Gastrocnemius medialis (tissue), 4 donors: ENCODE data around the gene HYAL1. TPM values are rescaled to one million over a fixed set of nuclear protein-coding genes. Genes with fewer than 3 reads are reported as not detected.

Experiments
- ATAC-seq, 2 donors: fragments of 150-250 bp; one replicate each; pipeline ENCODE4 v1.9.1; 2016
- DNase-seq, 2 donors: peaks; one replicate each; pipeline ENCODE4 v3.0.0-alpha.2; 2019
- H3K27ac ChIP-seq, 4 donors: fragments of 200-600 bp; sonication (generic); 1 replicate in 1 of 4; 2 replicates in 3 of 4; pipeline ENCODE4 v1.5.1; 2016 to 2018; ENCODE audit warnings: mild to moderate bottlenecking in 2 of 4, moderate library complexity in 1 of 4
- H3K27me3 ChIP-seq, 3 donors: fragments of 200-600 bp; sonication (generic) in 2 of 3; 1 replicate in 1 of 3; 2 replicates in 2 of 3; pipeline versions ENCODE4 v1.5.1 to v1.6.0; 2016 to 2019; ENCODE audit warnings: mild to moderate bottlenecking in 1 of 3, moderate library complexity in 1 of 3
- H3K36me3 ChIP-seq, 2 donors: fragments of 200-600 bp; sonication (generic) in 1 of 2; one replicate each; pipeline ENCODE4 v1.5.1; 2017 to 2018
- H3K4me1 ChIP-seq, 2 donors: fragments of 200-600 bp; sonication (generic) in 1 of 2; one replicate each; pipeline ENCODE4 v1.5.1; 2016 to 2017; ENCODE audit warnings: mild to moderate bottlenecking in 2 of 2
- H3K4me3 ChIP-seq, 4 donors: fragments of 200-600 bp; sonication (generic) in 3 of 4; 1 replicate in 1 of 4; 2 replicates in 3 of 4; pipeline ENCODE4 v1.5.1; 2016 to 2019; ENCODE audit warnings: mild to moderate bottlenecking in 2 of 4
- H3K9me3 ChIP-seq, 3 donors: fragments of 200-600 bp; sonication (generic) in 2 of 3; 1 replicate in 1 of 3; 2 replicates in 2 of 3; pipeline ENCODE4 v1.5.1; 2016 to 2019
- CTCF ChIP-seq, 5 experiments: fragments of 450-650 bp in 3 of 5; fragments of 200-600 bp in 2 of 5; sonication (generic) in 2 of 5; IDR thresholded peaks in 4 of 5; conservative IDR thresholded peaks in 1 of 5; 1 replicate in 4 of 5; 2 replicates in 1 of 5; pipeline ENCODE4 v1.5.1; 2016 to 2019; ENCODE audit warnings: antibody characterized with exemption in 5 of 5, mild to moderate bottlenecking in 3 of 5, moderate library complexity in 3 of 5
- POLR2A ChIP-seq, 2 donors: fragments of 450-650 bp; IDR thresholded peaks; one replicate each; pipeline ENCODE4 v1.6.1; 2017; ENCODE audit warnings: antibody characterized with exemption in 2 of 2, mild to moderate bottlenecking in 2 of 2, moderate library complexity in 2 of 2
- in situ Hi-C, 4 donors: fragments of 200-750 bp; cut with MboI; loops; one replicate each; pipeline versions ENCODE4 v1.15.0 to v1.8.0; 2017; ENCODE audit warnings: low sequenced_read_pairs in 4 of 4
- intact Hi-C: fragments of 100-400 bp; cut with DNase I; formaldehyde crosslinking; loops from one replicate; pipeline ENCODE4 v1.15.1; 2023; ENCODE audit warnings: low total_unique reads
- total RNA-seq, 4 donors: library from RNA; depleted of rRNA; stranded (reverse); fragments of >200 nt; gene quantifications; one replicate each; pipeline versions ENCODE4 v1.1.0 to v1.2.3, GENCODE V29; 2016

Gene HYAL1
- total RNA-seq, 4 donors from 2014 or later: 3.6 to 14.6 (median 9.1) TPM

DNA sequence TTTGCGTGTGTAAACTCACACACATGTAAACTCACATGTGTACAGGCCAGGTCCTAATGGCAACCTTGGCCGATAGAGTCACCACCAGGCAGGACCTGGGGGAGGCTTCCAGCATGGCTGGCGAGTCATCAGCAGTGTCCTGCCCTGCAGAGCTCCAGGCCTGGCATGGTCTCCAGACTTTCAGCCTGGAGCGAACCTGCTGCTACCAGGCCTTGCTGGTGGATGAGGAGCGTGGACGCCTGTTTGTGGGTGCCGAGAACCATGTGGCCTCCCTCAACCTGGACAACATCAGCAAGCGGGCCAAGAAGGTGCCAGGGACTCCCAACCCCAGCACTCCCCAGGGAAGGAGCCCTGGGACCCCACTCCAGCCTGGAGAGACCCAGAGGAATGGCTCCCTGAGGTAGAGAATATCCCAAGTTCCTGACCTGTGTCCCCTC is 33.4 kb downstream of the HYAL1 start:
- no peak overlapping the region for H3K4me3 ChIP-seq
- in situ Hi-C loops: loop anchor here in 2 of 4 donors (5.0 to 10.0 kb wide), 2 partner anchors 43 to 45 kb away; no protein-coding TSS in a partner anchor

DNA sequence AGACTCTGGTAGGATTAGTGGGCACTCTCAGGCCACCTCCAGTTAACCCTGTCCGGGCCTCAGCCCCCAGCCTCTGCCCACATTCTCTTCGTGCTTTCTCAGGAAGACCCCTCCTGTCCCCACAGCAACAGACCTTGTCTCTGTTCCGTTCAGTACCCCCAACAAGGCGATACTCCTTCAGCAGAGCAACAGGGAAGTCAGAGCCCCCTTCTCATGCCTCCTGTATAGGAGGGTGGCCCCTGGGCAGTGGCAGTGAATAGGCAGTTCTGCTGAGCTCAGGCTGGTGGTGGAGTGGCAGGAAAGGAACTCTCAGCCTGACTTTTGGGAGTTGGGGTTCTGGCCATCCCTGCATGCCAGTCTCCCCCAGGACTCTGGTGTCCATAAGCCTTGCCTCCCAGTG is 33.9 kb downstream of the HYAL1 start:
- Histone ChIP-seq H3K36me3 (no peaks in the 10 kb centered on the region), H3K27ac (peak overlapping the region; percentile 69 to 90 (median 72)), H3K27me3 (no peaks in the 10 kb centered on the region), H3K4me1 (peaks cover 33 to 73% of the 10 kb centered on the region in 2 donors), H3K9me3 (no peaks in the 10 kb centered on the region), H3K4me3 (peak overlapping the region in 2 of 4 donors; percentile 4 to 11)
- DNase-seq (no peak), ATAC-seq (no peak)
- in situ Hi-C loops: no loop called here
- intact Hi-C loops: no loop called here
- TF ChIP-seq POLR2A (IDR thresholded peaks at IDR 0.05) (no peak), CTCF (IDR thresholded peaks at IDR 0.05 in 4 of 5, conservative IDR thresholded peaks at IDR 0.05 in 1 of 5) (no peak)

More for the DNA sequence above, 33.4 kb downstream of the HYAL1 start:
- intact Hi-C loops: no loop called here
- DNase-seq: no peak
- TF ChIP-seq CTCF (IDR thresholded peaks at IDR 0.05 in 4 of 5, conservative IDR thresholded peaks at IDR 0.05 in 1 of 5): no peak
- TF ChIP-seq POLR2A (IDR thresholded peaks at IDR 0.05): no peak
- H3K4me1 ChIP-seq: peaks cover 33 to 67% of the 10 kb centered on the region in 2 donors
- H3K27me3 ChIP-seq: no peaks in the 10 kb centered on the region
- no peaks in the 10 kb centered on the region for H3K36me3 ChIP-seq
- no peak for ATAC-seq
- H3K9me3 ChIP-seq: no peaks in the 10 kb centered on the region
- H3K27ac ChIP-seq: peak overlapping the region in 1 of 4 donors; percentile 27

DNA sequence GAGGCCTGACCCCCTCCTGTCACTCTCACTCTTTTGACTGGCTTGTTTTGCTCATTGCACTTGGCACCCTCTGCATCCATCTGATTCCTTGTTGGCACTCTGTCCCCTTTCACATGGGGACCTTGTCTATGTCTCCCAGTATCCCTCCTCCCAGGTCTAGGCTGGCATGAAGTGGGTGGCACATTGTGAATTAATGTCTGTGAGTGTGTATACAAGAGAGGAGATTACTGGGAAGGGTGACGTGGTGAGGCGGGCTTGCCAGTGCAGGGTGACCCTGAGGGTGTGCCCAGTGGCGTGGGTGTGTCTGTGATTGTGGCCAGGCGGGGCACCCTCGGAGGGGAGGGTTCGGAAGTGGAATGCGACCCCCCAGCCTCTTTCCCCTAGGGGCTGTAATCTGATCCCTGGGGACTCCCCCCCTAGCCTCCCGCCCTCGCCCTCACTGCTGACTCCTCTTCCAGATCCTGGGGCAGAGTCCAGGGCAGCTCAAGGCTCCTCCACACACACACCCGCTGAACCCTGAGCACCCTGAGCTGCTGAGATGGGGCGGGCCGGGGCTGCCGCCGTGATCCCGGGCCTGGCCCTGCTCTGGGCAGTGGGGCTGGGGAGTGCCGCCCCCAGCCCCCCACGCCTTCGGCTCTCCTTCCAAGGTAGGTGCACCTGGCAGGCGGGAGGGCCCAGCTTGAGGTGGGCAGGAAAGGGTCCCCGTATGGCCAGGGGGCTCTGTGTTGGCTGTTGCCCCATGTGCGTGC is 34.5 kb downstream of the HYAL1 start, which contains the start of gene SEMA3B:
Gene SEMA3B, plus strand, starts transcription at position 445 of the 749 bp plus-strand sequence. Its CDS starts 94 bp downstream, at position 539.
- H3K4me1 ChIP-seq: peaks cover 33 to 73% of the 10 kb centered on the region in 2 donors
- TF ChIP-seq POLR2A (IDR thresholded peaks at IDR 0.05) (no peak), CTCF (IDR thresholded peaks at IDR 0.05 in 4 of 5, conservative IDR thresholded peaks at IDR 0.05 in 1 of 5) (no peak)

GRCh38 chr3:50268276-50268675 is 35.1 kb downstream of the HYAL1 start:
- no peak for TF ChIP-seq CTCF (IDR thresholded peaks at IDR 0.05 in 4 of 5, conservative IDR thresholded peaks at IDR 0.05 in 1 of 5)
- peaks cover 32 to 67% of the 10 kb centered on the region in 2 donors for H3K4me1 ChIP-seq
- H3K27me3 ChIP-seq: no peaks in the 10 kb centered on the region
- in situ Hi-C loops: no loop called here
- DNase-seq (no peak), ATAC-seq (no peak)
- H3K9me3 ChIP-seq: no peaks in the 10 kb centered on the region
- peak overlapping the region in 1 of 4 donors; percentile 58 for H3K4me3 ChIP-seq
- H3K27ac ChIP-seq: peak overlapping the region; percentile 71 to 90 (median 76)
- intact Hi-C loops: no loop called here
- H3K36me3 ChIP-seq: no peaks in the 10 kb centered on the region

More for the DNA sequence above, 34.5 kb downstream of the HYAL1 start, which contains the start of gene SEMA3B:
- Histone ChIP-seq H3K4me3 (peak within 1 kb of the TSS in 2 of 4 donors; percentile 4 to 58), H3K27ac (peak within 1 kb of the TSS; percentile 71 to 90 (median 82)), H3K9me3 (no peaks in the 10 kb centered on the region), H3K27me3 (no peaks in the 10 kb centered on the region), H3K36me3 (no peaks in the 10 kb centered on the region)
- in situ Hi-C loops (no loop called here), intact Hi-C loops (no loop called here)
- DNase-seq: no peak
- ATAC-seq: peak in 1 of 2 donors; percentile 30
